ENCODE results near the gene CYRIA. TPM values are rescaled to one million over a fixed set of nuclear protein-coding genes. Genes with fewer than 3 reads are reported as not detected.

Gene CYRIA
- total and polyA plus RNA-seq, 4 donors = 1.3 to 4.3 (median 2.4) TPM

DNA sequence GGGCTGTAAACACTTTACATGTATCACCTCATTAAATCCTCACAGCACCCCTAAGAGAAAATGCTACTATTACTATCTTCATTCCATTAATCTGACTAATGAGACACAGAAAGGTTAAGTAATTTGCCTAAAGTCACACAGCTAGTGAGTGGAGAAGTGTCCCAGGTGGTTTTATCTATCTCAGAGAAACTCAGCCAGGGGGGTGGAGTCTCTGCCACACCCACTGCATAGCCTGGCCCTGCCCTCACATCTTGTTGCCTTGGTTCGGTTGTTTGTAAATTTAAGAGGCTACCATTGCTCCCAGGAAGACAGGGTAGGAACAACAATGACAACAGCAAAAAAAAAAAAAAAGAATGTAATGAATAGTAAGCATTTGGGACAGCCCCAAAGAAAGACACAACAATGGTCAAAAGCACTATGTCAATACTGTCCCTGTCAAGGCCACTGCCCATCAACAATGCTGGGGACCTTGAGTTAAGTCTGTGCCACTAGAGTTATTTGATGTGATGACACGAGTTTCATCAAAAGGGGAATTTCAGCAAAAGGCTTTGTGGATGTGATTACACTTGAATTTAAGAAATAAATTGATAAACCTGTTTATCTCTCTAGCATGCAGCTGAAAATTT, 17.5 kb downstream of the CYRIA start (continued):
- TF ChIP-seq, protein P1, sequence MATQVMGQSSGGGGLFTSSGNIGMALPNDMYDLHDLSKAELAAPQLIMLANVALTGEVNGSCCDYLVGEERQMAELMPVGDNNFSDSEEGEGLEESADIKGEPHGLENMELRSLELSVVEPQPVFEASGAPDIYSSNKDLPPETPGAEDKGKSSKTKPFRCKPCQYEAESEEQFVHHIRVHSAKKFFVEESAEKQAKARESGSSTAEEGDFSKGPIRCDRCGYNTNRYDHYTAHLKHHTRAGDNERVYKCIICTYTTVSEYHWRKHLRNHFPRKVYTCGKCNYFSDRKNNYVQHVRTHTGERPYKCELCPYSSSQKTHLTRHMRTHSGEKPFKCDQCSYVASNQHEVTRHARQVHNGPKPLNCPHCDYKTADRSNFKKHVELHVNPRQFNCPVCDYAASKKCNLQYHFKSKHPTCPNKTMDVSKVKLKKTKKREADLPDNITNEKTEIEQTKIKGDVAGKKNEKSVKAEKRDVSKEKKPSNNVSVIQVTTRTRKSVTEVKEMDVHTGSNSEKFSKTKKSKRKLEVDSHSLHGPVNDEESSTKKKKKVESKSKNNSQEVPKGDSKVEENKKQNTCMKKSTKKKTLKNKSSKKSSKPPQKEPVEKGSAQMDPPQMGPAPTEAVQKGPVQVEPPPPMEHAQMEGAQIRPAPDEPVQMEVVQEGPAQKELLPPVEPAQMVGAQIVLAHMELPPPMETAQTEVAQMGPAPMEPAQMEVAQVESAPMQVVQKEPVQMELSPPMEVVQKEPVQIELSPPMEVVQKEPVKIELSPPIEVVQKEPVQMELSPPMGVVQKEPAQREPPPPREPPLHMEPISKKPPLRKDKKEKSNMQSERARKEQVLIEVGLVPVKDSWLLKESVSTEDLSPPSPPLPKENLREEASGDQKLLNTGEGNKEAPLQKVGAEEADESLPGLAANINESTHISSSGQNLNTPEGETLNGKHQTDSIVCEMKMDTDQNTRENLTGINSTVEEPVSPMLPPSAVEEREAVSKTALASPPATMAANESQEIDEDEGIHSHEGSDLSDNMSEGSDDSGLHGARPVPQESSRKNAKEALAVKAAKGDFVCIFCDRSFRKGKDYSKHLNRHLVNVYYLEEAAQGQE (IDR thresholded peaks at IDR 0.05) = no peak

DNA sequence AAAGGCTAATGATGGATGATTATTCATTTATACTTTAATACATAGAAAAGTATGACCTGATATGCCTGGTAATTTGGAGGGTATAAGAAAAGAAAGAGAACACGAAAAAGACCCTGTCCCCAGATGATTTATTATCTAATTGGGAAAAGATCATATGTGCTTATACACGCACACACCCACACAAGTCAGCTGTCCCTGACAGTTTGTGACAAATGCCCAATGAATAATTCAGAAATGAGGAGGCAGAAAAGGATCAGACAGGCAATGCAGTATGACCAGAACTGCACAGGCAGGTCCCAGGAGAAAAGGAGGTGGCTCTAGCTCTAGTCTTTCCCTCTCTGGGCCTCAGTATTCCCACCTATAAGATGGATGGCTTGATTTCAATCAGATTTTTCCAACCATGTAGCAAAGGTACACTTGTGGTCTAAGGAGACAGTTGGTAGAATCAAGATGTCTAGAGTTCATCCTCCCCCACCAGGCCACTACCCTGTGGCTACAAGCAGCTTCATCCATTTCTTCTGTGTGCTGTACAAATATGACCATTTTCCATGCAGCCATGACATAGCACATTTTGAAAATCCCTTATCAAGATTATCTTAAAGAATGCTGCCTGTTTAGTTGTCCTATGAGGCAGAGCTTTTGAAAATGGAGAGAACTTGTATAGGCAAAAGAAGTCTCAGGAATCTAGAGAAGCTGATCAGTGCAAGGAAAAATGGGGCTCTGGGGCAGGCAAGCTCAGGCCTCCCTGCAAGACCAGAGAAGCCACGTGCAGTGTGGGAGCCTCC, 19.7 kb downstream of the CYRIA start:
- no peak overlapping the region for H3K27ac ChIP-seq (ENCODE audit: low read depth in 1 of 2, low read length in 2 of 2)
- H3K4me3 ChIP-seq (ENCODE audit: low read depth in 1 of 3, low read length in 3 of 3) = no peak overlapping the region
- TF ChIP-seq, protein P2, sequence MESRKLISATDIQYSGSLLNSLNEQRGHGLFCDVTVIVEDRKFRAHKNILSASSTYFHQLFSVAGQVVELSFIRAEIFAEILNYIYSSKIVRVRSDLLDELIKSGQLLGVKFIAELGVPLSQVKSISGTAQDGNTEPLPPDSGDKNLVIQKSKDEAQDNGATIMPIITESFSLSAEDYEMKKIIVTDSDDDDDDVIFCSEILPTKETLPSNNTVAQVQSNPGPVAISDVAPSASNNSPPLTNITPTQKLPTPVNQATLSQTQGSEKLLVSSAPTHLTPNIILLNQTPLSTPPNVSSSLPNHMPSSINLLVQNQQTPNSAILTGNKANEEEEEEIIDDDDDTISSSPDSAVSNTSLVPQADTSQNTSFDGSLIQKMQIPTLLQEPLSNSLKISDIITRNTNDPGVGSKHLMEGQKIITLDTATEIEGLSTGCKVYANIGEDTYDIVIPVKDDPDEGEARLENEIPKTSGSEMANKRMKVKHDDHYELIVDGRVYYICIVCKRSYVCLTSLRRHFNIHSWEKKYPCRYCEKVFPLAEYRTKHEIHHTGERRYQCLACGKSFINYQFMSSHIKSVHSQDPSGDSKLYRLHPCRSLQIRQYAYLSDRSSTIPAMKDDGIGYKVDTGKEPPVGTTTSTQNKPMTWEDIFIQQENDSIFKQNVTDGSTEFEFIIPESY (IDR thresholded peaks at IDR 0.05) = no peak
- TF ChIP-seq YY1 (IDR thresholded peaks at IDR 0.05) (no peak), FOXA2 (IDR thresholded peaks at IDR 0.05) (no peak), EGR1 (IDR thresholded peaks at IDR 0.05; ENCODE audit: low read depth in 2 of 2) (no peak), FOXA1 (IDR thresholded peaks at IDR 0.05) (no peak), RAD21 (IDR thresholded peaks at IDR 0.05) (no peak), NR2F2 (IDR thresholded peaks at IDR 0.05) (no peak), SP1 (IDR thresholded peaks at IDR 0.05) (no peak), HNF4G (IDR thresholded peaks at IDR 0.05) (no peak), TAF1 (conservative IDR thresholded peaks at IDR 0.05) (no peak), JUND (IDR thresholded peaks at IDR 0.05) (no peak), RXRA (IDR thresholded peaks at IDR 0.05) (no peak), HNF4A (conservative IDR thresholded peaks at IDR 0.05) (no peak), GABPA (IDR thresholded peaks at IDR 0.05 in 1 of 2, conservative IDR thresholded peaks at IDR 0.05 in 1 of 2) (no peak)
- TF ChIP-seq, protein P3, sequence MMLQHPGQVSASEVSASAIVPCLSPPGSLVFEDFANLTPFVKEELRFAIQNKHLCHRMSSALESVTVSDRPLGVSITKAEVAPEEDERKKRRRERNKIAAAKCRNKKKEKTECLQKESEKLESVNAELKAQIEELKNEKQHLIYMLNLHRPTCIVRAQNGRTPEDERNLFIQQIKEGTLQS (IDR thresholded peaks at IDR 0.05) = no peak
- TF ChIP-seq, protein P4, sequence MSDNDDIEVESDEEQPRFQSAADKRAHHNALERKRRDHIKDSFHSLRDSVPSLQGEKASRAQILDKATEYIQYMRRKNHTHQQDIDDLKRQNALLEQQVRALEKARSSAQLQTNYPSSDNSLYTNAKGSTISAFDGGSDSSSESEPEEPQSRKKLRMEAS (IDR thresholded peaks at IDR 0.05) = no peak
- TF ChIP-seq, protein P5, sequence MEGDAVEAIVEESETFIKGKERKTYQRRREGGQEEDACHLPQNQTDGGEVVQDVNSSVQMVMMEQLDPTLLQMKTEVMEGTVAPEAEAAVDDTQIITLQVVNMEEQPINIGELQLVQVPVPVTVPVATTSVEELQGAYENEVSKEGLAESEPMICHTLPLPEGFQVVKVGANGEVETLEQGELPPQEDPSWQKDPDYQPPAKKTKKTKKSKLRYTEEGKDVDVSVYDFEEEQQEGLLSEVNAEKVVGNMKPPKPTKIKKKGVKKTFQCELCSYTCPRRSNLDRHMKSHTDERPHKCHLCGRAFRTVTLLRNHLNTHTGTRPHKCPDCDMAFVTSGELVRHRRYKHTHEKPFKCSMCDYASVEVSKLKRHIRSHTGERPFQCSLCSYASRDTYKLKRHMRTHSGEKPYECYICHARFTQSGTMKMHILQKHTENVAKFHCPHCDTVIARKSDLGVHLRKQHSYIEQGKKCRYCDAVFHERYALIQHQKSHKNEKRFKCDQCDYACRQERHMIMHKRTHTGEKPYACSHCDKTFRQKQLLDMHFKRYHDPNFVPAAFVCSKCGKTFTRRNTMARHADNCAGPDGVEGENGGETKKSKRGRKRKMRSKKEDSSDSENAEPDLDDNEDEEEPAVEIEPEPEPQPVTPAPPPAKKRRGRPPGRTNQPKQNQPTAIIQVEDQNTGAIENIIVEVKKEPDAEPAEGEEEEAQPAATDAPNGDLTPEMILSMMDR (IDR thresholded peaks at IDR 0.05; ENCODE audit: low read depth, low read length, missing input control) = no peak
- TF ChIP-seq, protein P1 (IDR thresholded peaks at IDR 0.05) = no peak
- no peaks in the 10 kb centered on the region for H3K27me3 ChIP-seq (ENCODE audit: control insufficient read depth in 4 of 4, insufficient read depth in 4 of 4, low read length in 3 of 4)
- H3K9ac ChIP-seq (ENCODE audit: low read depth in 1 of 2, low read length in 2 of 2) = no peak overlapping the region
- peaks cover 0 to 12% (median 0%) of the 10 kb centered on the region in 4 donors for H3K4me1 ChIP-seq (ENCODE audit: control insufficient read depth in 4 of 4, insufficient read depth in 4 of 4, low read length in 3 of 4)
- 90% methylated on average over 3 of the region's 3 CpGs for WGBS
- H3K9me3 ChIP-seq (ENCODE audit: control insufficient read depth in 4 of 4, low read length in 3 of 4) = no peaks in the 10 kb centered on the region
- H3K36me3 ChIP-seq (ENCODE audit: control insufficient read depth in 4 of 4, insufficient read depth in 3 of 4, low read depth in 1 of 4, low read length in 3 of 4) = peaks cover 0 to 6% (median 0%) of the 10 kb centered on the region in 4 donors
- no peak for DNase-seq (ENCODE audit: low spot score)

Measured in liver (tissue), 9 donors.